HUES64 (cell line): ENCODE data around the gene ABCD1.
"Not testable (repeated sequence)": the region's sequence is repeated elsewhere in the genome, so short reads cannot be mapped to it uniquely, and the experiment has no call there.

Source experiments
- H3K27ac ChIP-seq: 2 replicates; pipeline ENCODE4 v1.7.0; 2013; ENCODE audit warnings: low read depth, low read length, inconsistent platforms
- H3K27me3 ChIP-seq: 2 replicates; pipeline ENCODE4 v1.6.1; 2013; ENCODE audit warnings: mild to moderate bottlenecking, low read length; ENCODE audit not compliant: insufficient read depth
- H3K36me3 ChIP-seq: 2 replicates; pipeline ENCODE4 v1.6.1; 2013; ENCODE audit warnings: mild to moderate bottlenecking, low read length; ENCODE audit not compliant: insufficient read depth
- H3K4me1 ChIP-seq: 2 replicates; pipeline ENCODE4 v1.6.1; 2013; ENCODE audit warnings: mild to moderate bottlenecking, low read length, moderate library complexity; ENCODE audit not compliant: insufficient read depth
- H3K4me3 ChIP-seq: 2 replicates; pipeline ENCODE4 v1.5.1; 2013; ENCODE audit warnings: mild to moderate bottlenecking, low read length, moderate library complexity
- H3K9ac ChIP-seq: 2 replicates; pipeline ENCODE4 v1.6.1; 2013; ENCODE audit warnings: mild to moderate bottlenecking, low read depth, low read length
- H3K9me3 ChIP-seq: 2 replicates; pipeline ENCODE4 v1.6.1; 2013; ENCODE audit warnings: low read depth, low read length; ENCODE audit not compliant: insufficient read depth
- WGBS: fragments of 150-250, 120-280 bp; methylation state at CpG from one replicate; pipeline ENCODE4 v1.1.7; 2013; ENCODE audit warnings: missing lambda C conversion rate; 5-methylcytosine and 5-hydroxymethylcytosine counted together

Gene ABCD1

GRCh38 chrX:153739754-153740486 is 15.3 kb downstream of the ABCD1 start:
- Histone ChIP-seq H3K36me3 (no peaks in the 10 kb centered on the region), H3K4me3 (no peak overlapping the region), H3K9me3 (no peaks in the 10 kb centered on the region), H3K27me3 (no peaks in the 10 kb centered on the region), H3K27ac (no peak overlapping the region), H3K4me1 (no peaks in the 10 kb centered on the region), H3K9ac (no peak overlapping the region)
- WGBS, result 94% methylated on average over 29 of the region's 29 CpGs

GRCh38 chrX:153740631-153741222 is 16.1 kb downstream of the ABCD1 start:
- Histone ChIP-seq H3K9ac (no peak overlapping the region), H3K36me3 (no peaks in the 10 kb centered on the region), H3K27ac (no peak overlapping the region), H3K27me3 (no peaks in the 10 kb centered on the region), H3K4me1 (no peaks in the 10 kb centered on the region), H3K9me3 (no peaks in the 10 kb centered on the region), H3K4me3 (no peak overlapping the region)
- WGBS, result 92% methylated on average over 16 of the region's 16 CpGs

DNA sequence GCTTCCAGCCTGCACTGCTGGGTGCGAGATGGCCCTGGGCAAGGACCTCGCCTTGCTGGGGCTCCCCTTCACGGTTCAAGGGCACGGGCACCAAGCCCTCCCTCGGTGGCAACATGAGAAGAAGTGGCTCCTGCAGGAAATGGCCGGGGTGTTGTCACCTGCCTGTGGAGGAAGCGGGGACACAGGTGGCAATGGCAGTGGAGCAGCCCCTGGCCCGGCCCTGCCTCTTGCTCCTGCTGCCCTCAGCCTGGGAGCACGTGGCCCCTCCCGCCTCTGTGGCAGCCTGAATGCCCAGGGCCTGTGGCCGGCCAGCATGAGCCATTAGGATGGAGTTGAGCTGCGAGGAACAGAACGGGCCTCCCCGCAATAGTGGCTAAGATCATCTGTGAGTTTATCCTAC is 16.8 kb downstream of the ABCD1 start:
- H3K4me1 ChIP-seq, result no peaks in the 10 kb centered on the region
- no peak overlapping the region for H3K9ac ChIP-seq
- H3K27ac ChIP-seq, result no peak overlapping the region
- no peaks in the 10 kb centered on the region for H3K36me3 ChIP-seq
- 92% methylated on average over 14 of the region's 14 CpGs for WGBS
- no peaks in the 10 kb centered on the region for H3K27me3 ChIP-seq
- no peaks in the 10 kb centered on the region for H3K9me3 ChIP-seq
- H3K4me3 ChIP-seq, result no peak overlapping the region

DNA sequence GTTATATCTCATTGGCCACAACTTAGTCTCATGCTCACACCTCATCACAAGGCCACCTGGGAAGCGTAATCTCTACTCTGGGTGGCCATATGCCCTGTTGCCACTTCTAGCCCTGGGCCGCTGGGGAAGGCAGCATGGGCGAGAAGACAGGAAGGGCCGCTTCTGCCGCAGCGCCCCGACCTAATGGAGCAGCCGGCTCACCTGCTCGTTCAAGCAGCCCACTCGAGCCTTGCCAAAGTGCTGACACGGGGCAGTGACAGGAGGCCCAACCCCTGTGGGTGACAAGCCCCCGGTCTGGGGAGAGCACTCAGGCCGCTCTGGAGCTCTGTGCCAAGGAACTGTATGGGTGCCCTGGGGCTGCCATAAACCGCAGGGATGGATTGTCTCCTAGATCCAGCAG is 17.5 kb downstream of the ABCD1 start:
- H3K9ac ChIP-seq, H3K4me1 ChIP-seq, H3K36me3 ChIP-seq, H3K9me3 ChIP-seq, H3K4me3 ChIP-seq, H3K27ac ChIP-seq, H3K27me3 ChIP-seq: not testable (repeated sequence)
- WGBS, result 97% methylated on average over 14 of the region's 14 CpGs

- not testable (repeated sequence) for H3K36me3 ChIP-seq, H3K9ac ChIP-seq, H3K9me3 ChIP-seq, H3K27ac ChIP-seq, H3K4me1 ChIP-seq, H3K4me3 ChIP-seq, H3K27me3 ChIP-seq
- 90% methylated on average over 25 of the region's 32 CpGs for WGBS
Measured at GRCh38 chrX:153742796-153743467, 18.3 kb downstream of the ABCD1 start.

- not testable (repeated sequence) for H3K9ac ChIP-seq, H3K27me3 ChIP-seq, H3K9me3 ChIP-seq, H3K27ac ChIP-seq, H3K4me1 ChIP-seq, H3K36me3 ChIP-seq
- peak overlapping the region; percentile 50 for H3K4me3 ChIP-seq
- 19% methylated on average over 31 of the region's 35 CpGs for WGBS
Measured at GRCh38 chrX:153743468-153744209, 19.0 kb downstream of the ABCD1 start.

DNA sequence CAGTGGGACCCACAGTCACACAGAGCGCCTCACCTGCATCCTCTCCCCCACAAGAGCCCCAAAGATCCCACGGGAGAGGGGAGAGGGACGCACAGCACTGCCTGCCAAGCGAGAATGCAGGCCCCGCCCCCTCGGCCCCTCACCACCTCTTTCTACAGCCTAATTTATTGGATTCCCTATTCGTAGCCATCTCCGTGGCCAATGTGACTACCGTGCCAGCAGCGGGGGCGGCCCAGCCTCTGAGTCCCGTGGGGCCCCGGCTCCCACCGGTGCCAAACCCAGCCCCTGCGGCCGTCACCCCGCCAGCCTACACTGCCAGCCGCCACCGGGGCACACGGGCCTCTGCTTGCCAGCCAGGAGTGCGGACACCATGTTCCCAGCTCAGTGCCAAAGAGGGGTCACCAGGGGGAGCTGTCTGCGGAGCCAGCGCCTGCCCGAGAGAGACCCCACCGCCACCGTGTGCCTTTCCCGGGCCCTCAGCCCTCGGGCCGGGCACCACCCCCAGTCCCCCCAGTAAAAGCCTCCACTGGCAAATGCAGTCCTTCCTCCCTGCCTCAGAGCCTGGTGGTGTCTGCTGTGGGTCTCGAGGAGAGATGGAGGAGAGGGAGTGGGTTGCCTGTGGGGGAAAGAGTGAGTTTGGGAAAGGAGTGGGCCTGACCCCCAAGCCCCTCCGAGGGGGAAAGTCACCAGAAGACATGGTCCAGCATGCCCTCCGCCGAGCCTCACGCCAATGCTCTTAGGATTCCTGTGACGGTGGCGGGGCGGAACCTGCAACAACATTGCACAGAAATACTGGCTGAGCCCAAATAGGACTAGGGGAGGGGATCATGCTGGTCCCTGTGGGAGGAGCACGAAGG is 19.8 kb downstream of the ABCD1 start:
- Histone ChIP-seq H3K4me1 (no peaks in the 10 kb centered on the region), H3K27me3 (no peaks in the 10 kb centered on the region), H3K36me3 (no peaks in the 10 kb centered on the region), H3K9me3 (no peaks in the 10 kb centered on the region), H3K27ac (no peak overlapping the region), H3K4me3 (peak overlapping the region; percentile 50), H3K9ac (no peak overlapping the region)
- WGBS, result 26% methylated on average over 35 of the region's 38 CpGs

GRCh38 chrX:153745067-153745433 is 20.4 kb downstream of the ABCD1 start:
- not testable (repeated sequence) for H3K9me3 ChIP-seq, H3K4me3 ChIP-seq, H3K4me1 ChIP-seq, H3K9ac ChIP-seq, H3K27me3 ChIP-seq, H3K27ac ChIP-seq, H3K36me3 ChIP-seq
- WGBS, result 82% methylated on average over 12 of the region's 12 CpGs

GRCh38 chrX:153746359-153746758 is 21.7 kb downstream of the ABCD1 start:
- no peaks in the 10 kb centered on the region for H3K27me3 ChIP-seq
- H3K9ac ChIP-seq, result no peak overlapping the region
- WGBS, result 88% methylated on average over 3 of the region's 3 CpGs
- no peaks in the 10 kb centered on the region for H3K4me1 ChIP-seq
- no peak overlapping the region for H3K27ac ChIP-seq
- no peaks in the 10 kb centered on the region for H3K36me3 ChIP-seq
- no peaks in the 10 kb centered on the region for H3K9me3 ChIP-seq
- H3K4me3 ChIP-seq, result no peak overlapping the region

DNA sequence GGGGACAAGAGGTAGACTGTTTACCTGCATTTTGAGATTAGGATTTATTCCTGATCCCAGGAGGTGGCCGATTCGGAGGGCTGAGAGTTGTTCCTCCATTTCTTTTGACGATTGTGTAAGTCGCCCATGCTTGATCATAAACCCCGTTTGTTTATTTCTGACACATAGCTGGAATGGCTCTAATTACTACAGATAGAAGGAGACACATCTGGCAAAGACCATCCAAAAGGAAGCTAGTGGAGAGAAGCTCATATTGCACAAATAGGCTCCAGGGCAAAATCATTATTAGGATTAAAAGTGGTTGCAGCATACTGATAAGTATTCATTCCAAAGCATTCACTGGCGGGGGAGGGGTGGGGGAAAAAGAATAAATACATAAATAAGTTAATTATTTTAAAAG is 22.3 kb downstream of the ABCD1 start:
- H3K9me3 ChIP-seq, H3K36me3 ChIP-seq, H3K27me3 ChIP-seq, H3K4me1 ChIP-seq, H3K27ac ChIP-seq, H3K9ac ChIP-seq, H3K4me3 ChIP-seq: not testable (repeated sequence)
- 84% methylated on average over 3 of the region's 6 CpGs for WGBS
